Right lobe of liver (tissue), 6 donors: Measurements from ENCODE around the gene ZNF267. TPM values are rescaled to one million over a fixed set of nuclear protein-coding genes. Genes with fewer than 3 reads are reported as not detected.

Source experiments
- ATAC-seq, 4 donors: fragments of 200-7000 bp; cut with Tn5 transposase; one replicate each; pipeline ENCODE4 v1.9.1; 2020; ENCODE audit warnings: mild to moderate bottlenecking in 4 of 4, moderate library complexity in 4 of 4
- DNase-seq, 3 donors: peaks; one replicate each; pipeline ENCODE4 v3.0.0-alpha.2; 2020
- H3K27ac ChIP-seq, 3 donors: fragments of 200-600 bp; one replicate each; pipeline ENCODE4 v1.8.0; 2022
- H3K27me3 ChIP-seq, 2 donors: fragments of 200-600 bp; one replicate each; pipeline ENCODE4 v1.8.0; 2022
- H3K36me3 ChIP-seq, 4 donors: fragments of 200-600 bp; sonication (generic) in 1 of 4; one replicate each; pipeline versions ENCODE4 v1.5.1 to v1.8.0; 2017 to 2022; ENCODE audit warnings: control low read depth in 1 of 4
- H3K4me1 ChIP-seq, 4 donors: fragments of 200-600 bp; sonication (generic) in 1 of 4; one replicate each; pipeline versions ENCODE4 v1.5.1 to v1.8.0; 2017 to 2022; ENCODE audit warnings: control low read depth in 1 of 4
- H3K4me3 ChIP-seq, 3 donors: fragments of 200-600 bp; one replicate each; pipeline ENCODE4 v1.8.0; 2022
- H3K9me3 ChIP-seq, 4 donors: fragments of 200-600 bp; sonication (generic) in 1 of 4; one replicate each; pipeline versions ENCODE4 v1.5.1 to v1.8.0; 2017 to 2022; ENCODE audit warnings: control low read depth in 1 of 4
- CTCF ChIP-seq, 4 donors: fragments of 200-600 bp in 3 of 4; fragments of 450-650 bp in 1 of 4; IDR thresholded peaks; one replicate each; pipeline versions ENCODE4 v1.5.1 to v1.8.0; 2016 to 2022; ENCODE audit warnings: antibody characterized with exemption in 4 of 4, mild to moderate bottlenecking in 2 of 4
- POLR2A ChIP-seq: fragments of 450-650 bp; IDR thresholded peaks from one replicate; pipeline ENCODE4 v1.6.1; 2017; ENCODE audit warnings: antibody characterized with exemption, mild to moderate bottlenecking
- WGBS: methylation state at CpG from one replicate; pipeline ENCODE4 v1.1.6; 2018; ENCODE audit warnings: low coverage, low lambda C conversion rate; ENCODE audit not compliant: insufficient coverage; ENCODE audit errors: missing lambda C conversion rate; 5-methylcytosine and 5-hydroxymethylcytosine counted together
- intact Hi-C, 2 donors: fragments of 100-400 bp; cut with DNase I; formaldehyde crosslinking; loops; one replicate each; pipeline versions ENCODE4 v1.11.2 to v1.14.1; 2022
- total RNA-seq, 6 experiments: library from RNA; depleted of rRNA in 2 of 6; stranded (reverse); fragments of >200 nt in 2 of 6; fragmentation: NEBNext Ultra II Directional in 3 of 6; extraction: Animal tissue kit (Norgen Biotek cat#: 25700) in 3 of 6; gene quantifications; one replicate each; pipeline versions ENCODE4 v1.1.0 to v1.2.4, GENCODE V29; 2016 to 2023
- donor health status: DM: no; HTN: yes; CAD: no.
- donor health status: DM: no; HTN: no; CAD: no.
- donor health status: DM: no; HTN: no; CAD: no.
- donor health status: DM: no; HTN: yes; CAD: no.
- donor health status: DM: no; HTN: yes; CAD: no.

ZNF267 gene
- total RNA-seq, 6 experiments from 2014 or later, result 2.7 to 5.6 (median 3.7) TPM

- H3K36me3 ChIP-seq, result no peaks in the 10 kb centered on the region
- no CpG with 5 or more reads among the region's 6 CpGs for WGBS
- no peak overlapping the region for H3K27ac ChIP-seq
- H3K4me1 ChIP-seq, result peaks cover 0 to 18% (median 0%) of the 10 kb centered on the region in 4 donors
- no peak for TF ChIP-seq CTCF (IDR thresholded peaks at IDR 0.05)
- TF ChIP-seq POLR2A, result no peak
- no peaks in the 10 kb centered on the region for H3K9me3 ChIP-seq
- H3K4me3 ChIP-seq, result no peak overlapping the region
- no peaks in the 10 kb centered on the region for H3K27me3 ChIP-seq
- intact Hi-C loops, result no loop called here
- no peak for ATAC-seq
- DNase-seq, result no peak
These were observed 1.4 kb upstream of the ZNF267 start for GRCh38 chr16:31872201-31872600.

GRCh38 chr16:31874366-31875111 lies 932 bp downstream of the ZNF267 start:
- H3K27ac ChIP-seq, result peak overlapping the region; percentile 79 to 91 (median 89)
- DNase-seq, result no peak
- intact Hi-C loops, result no loop called here
- H3K4me3 ChIP-seq, result peak overlapping the region; percentile 81 to 99 (median 98)
- no peak for TF ChIP-seq POLR2A
- no peak for TF ChIP-seq CTCF (IDR thresholded peaks at IDR 0.05)
- ATAC-seq, result peak; percentile 43 to 61 (median 45)
- H3K36me3 ChIP-seq, result no peaks in the 10 kb centered on the region
- H3K27me3 ChIP-seq, result no peaks in the 10 kb centered on the region
- 10% methylated on average over 14 of the region's 14 CpGs for WGBS
- H3K9me3 ChIP-seq, result no peaks in the 10 kb centered on the region
- H3K4me1 ChIP-seq, result peaks cover 0 to 20% (median 0%) of the 10 kb centered on the region in 4 donors

GRCh38 chr16:31875112-31875803 lies 1.7 kb downstream of the ZNF267 start:
- ATAC-seq, result no peak
- WGBS, result 69% methylated on average over 5 of the region's 5 CpGs
- Histone ChIP-seq H3K4me3 (peak overlapping the region; percentile 81 to 99 (median 98)), H3K27me3 (no peaks in the 10 kb centered on the region), H3K36me3 (no peaks in the 10 kb centered on the region), H3K9me3 (no peaks in the 10 kb centered on the region), H3K4me1 (peaks cover 0 to 20% (median 0%) of the 10 kb centered on the region in 4 donors), H3K27ac (peak overlapping the region in 1 of 3 donors; percentile 89)
- no peak for TF ChIP-seq POLR2A
- no peak for TF ChIP-seq CTCF (IDR thresholded peaks at IDR 0.05)
- intact Hi-C loops, result no loop called here
- no peak for DNase-seq

- intact Hi-C loops, result no loop called here
- no peak overlapping the region for H3K27ac ChIP-seq
- no peak for ATAC-seq
These were observed 2.4 kb downstream of the ZNF267 start for GRCh38 chr16:31875928-31876547.

More at GRCh38 chr16:31875928-31876547, 2.4 kb downstream of the ZNF267 start:
- no peaks in the 10 kb centered on the region for H3K36me3 ChIP-seq
- 81% methylated on average over 4 of the region's 4 CpGs for WGBS
- H3K4me1 ChIP-seq, result peaks cover 0 to 20% (median 0%) of the 10 kb centered on the region in 4 donors
- H3K27me3 ChIP-seq, result no peaks in the 10 kb centered on the region
- DNase-seq, result no peak
- H3K4me3 ChIP-seq, result no peak overlapping the region
- H3K9me3 ChIP-seq, result no peaks in the 10 kb centered on the region
- TF ChIP-seq POLR2A, result no peak
- no peak for TF ChIP-seq CTCF (IDR thresholded peaks at IDR 0.05)
